A549 (cell line): ENCODE results near the gene FOXK1. TPM values are rescaled to one million over a fixed set of nuclear protein-coding genes. Genes with fewer than 3 reads are reported as not detected.
"Not testable (repeated sequence)": the region's sequence is repeated elsewhere in the genome, so short reads cannot be mapped to it uniquely, and the experiment has no call there.

ENCODE experiments used
- ATAC-seq, 2 experiments: fragments of 200-7000 bp in 1 of 2; fragments of >200 bp in 1 of 2; cut with Nextera tagmentation in 1 of 2; cut with Tn5 transposase in 1 of 2; 3 replicates each; pipeline versions ENCODE4 v1.8.0 to v1.9.1; 2018 to 2020; ENCODE audit warnings: mild to moderate bottlenecking in 1 of 2, moderate library complexity in 1 of 2
- CTCF ChIA-PET: fragments of 300-600 bp; sonication (Branson Sonifier 250); formaldehyde crosslinking; extraction: SDS; loops from one replicate; lab custom pipeline; 2021; ENCODE audit warnings: antibody characterized with exemption, inconsistent platforms; lab: Yijun Ruan, JAX
- POLR2A ChIA-PET: fragments of 350-600 bp; formaldehyde crosslinking; extraction: SDS; loops from one replicate; lab custom pipeline; 2021; ENCODE audit warnings: antibody characterized with exemption, inconsistent platforms; lab: Yijun Ruan, JAX
- DNase-seq, 2 experiments: peaks; one replicate each; pipeline versions ENCODE4 v3.0.0 to v3.0.0-alpha.2; 2011 to 2016; ENCODE audit warnings: low read depth in 1 of 2, low spot score in 1 of 2
- FAIRE-seq: peaks from 2 replicates; lab custom pipeline; 2011; peaks lifted over from hg19 to GRCh38; lab: Jason Lieb, UNC
- H3K27ac ChIP-seq, 2 experiments: fragments of >200 bp; sonication (Bioruptor Twin); formaldehyde crosslinking; 3 replicates each; pipeline ENCODE4 v1.5.1; 2016 to 2017
- H3K4me1 ChIP-seq: fragments of >200 bp; sonication (Bioruptor Twin); formaldehyde crosslinking; 3 replicates; pipeline ENCODE4 v1.6.1; 2016
- H3K4me2 ChIP-seq: fragments of >200 bp; sonication (Bioruptor Twin); formaldehyde crosslinking; 3 replicates; pipeline ENCODE4 v1.6.1; 2016
- H3K4me3 ChIP-seq: fragments of >200 bp; sonication (Bioruptor Twin); formaldehyde crosslinking; 3 replicates; pipeline ENCODE4 v1.5.1; 2016
- H3K9me3 ChIP-seq: fragments of >200 bp; sonication (Bioruptor Twin); formaldehyde crosslinking; 3 replicates; pipeline ENCODE4 v1.6.1; 2016
- CBX2 ChIP-seq: fragments of 200-600 bp; sonication (generic); IDR thresholded peaks from 2 replicates; pipeline ENCODE4 v1.6.1; 2016; ENCODE audit warnings: low read depth, mild to moderate bottlenecking, borderline replicate concordance
- CHD4 ChIP-seq: fragments of 200-600 bp; sonication (generic); IDR thresholded peaks from 2 replicates; pipeline ENCODE4 v1.6.1; 2016; ENCODE audit warnings: antibody characterized with exemption, mild to moderate bottlenecking, borderline replicate concordance
- EHMT2 ChIP-seq: fragments of 200-600 bp; sonication (generic); IDR thresholded peaks from 2 replicates; pipeline ENCODE4 v1.6.1; 2016; ENCODE audit warnings: antibody characterized with exemption, low read depth, mild to moderate bottlenecking, moderate library complexity
- EP300 ChIP-seq, 2 experiments: fragments of >200 bp; sonication (Bioruptor Twin); formaldehyde crosslinking; IDR thresholded peaks; 2 replicates in 1 of 2; 3 replicates in 1 of 2; pipeline ENCODE4 v1.6.1; 2016 to 2017
- GATA3 ChIP-seq: IDR thresholded peaks from 2 replicates; pipeline ENCODE4 v1.6.1; 2012; ENCODE audit warnings: borderline replicate concordance
- HES2 ChIP-seq: fragments of >200 bp; sonication (Bioruptor Twin); formaldehyde crosslinking; IDR thresholded peaks from 2 replicates; pipeline ENCODE4 v1.6.1; 2016
- HOXA7 ChIP-seq: fragments of 250-450 bp; sonication (Bioruptor Pico); IDR thresholded peaks from 2 replicates; pipeline ENCODE4 v1.5.0; 2020; ENCODE audit warnings: mild to moderate bottlenecking, moderate library complexity
- HOXB13 ChIP-seq: fragments of 250-450 bp; sonication (Bioruptor Pico); IDR thresholded peaks from 2 replicates; pipeline ENCODE4 v1.5.0; 2020; ENCODE audit warnings: low read depth, mild to moderate bottlenecking, moderate library complexity
- HOXB5 ChIP-seq: fragments of 250-450 bp; sonication (Bioruptor Pico); IDR thresholded peaks from 2 replicates; pipeline ENCODE4 v1.5.0; 2020; ENCODE audit warnings: mild to moderate bottlenecking, moderate library complexity
- JUN ChIP-seq, 2 experiments: fragments of >200 bp; sonication (Bioruptor Twin); formaldehyde crosslinking; IDR thresholded peaks; 2 replicates in 1 of 2; 3 replicates in 1 of 2; pipeline ENCODE4 v1.6.1; 2016 to 2017
- KDM1A ChIP-seq: fragments of 200-600 bp; sonication (generic); IDR thresholded peaks from 2 replicates; pipeline ENCODE4 v1.6.1; 2016; ENCODE audit warnings: low read depth, mild to moderate bottlenecking
- KDM5A ChIP-seq: fragments of 200-600 bp; sonication (generic); IDR thresholded peaks from 2 replicates; pipeline ENCODE4 v1.6.1; 2016; ENCODE audit warnings: antibody characterized with exemption, mild to moderate bottlenecking
- MAZ ChIP-seq: fragments of 150-350 bp; IDR thresholded peaks from 2 replicates; pipeline ENCODE4 v1.6.1; 2014; ENCODE audit warnings: antibody characterized with exemption, low read depth, low read length, borderline replicate concordance
- MYC ChIP-seq: IDR thresholded peaks from 2 replicates; pipeline ENCODE4 v1.6.1; 2012; ENCODE audit warnings: mild to moderate bottlenecking, inconsistent platforms, low read length, improper control_type of control experiment, borderline replicate concordance
- PHF8 ChIP-seq: fragments of 200-600 bp; sonication (generic); IDR thresholded peaks from 2 replicates; pipeline ENCODE4 v1.6.1; 2016; ENCODE audit warnings: low read depth, mild to moderate bottlenecking, antibody characterized with exemption, moderate library complexity, borderline replicate concordance
- RAD21 ChIP-seq, 2 experiments: fragments of >200 bp in 1 of 2; sonication (Bioruptor Twin) in 1 of 2; formaldehyde crosslinking in 1 of 2; IDR thresholded peaks in 1 of 2; conservative IDR thresholded peaks in 1 of 2; 2 replicates in 1 of 2; 3 replicates in 1 of 2; pipeline ENCODE4 v1.6.1; 2012 to 2018; ENCODE audit warnings: inconsistent platforms in 1 of 2
- RARB ChIP-seq: fragments of 250-450 bp; sonication (Bioruptor Pico); IDR thresholded peaks from 2 replicates; pipeline ENCODE4 v1.8.0; 2021; ENCODE audit warnings: mild to moderate bottlenecking, moderate library complexity
- RCOR1 ChIP-seq: fragments of 150-350 bp; IDR thresholded peaks from 2 replicates; pipeline ENCODE4 v1.6.1; 2014; ENCODE audit warnings: antibody characterized with exemption, low read length, low read depth
- SMC3 ChIP-seq: fragments of >200 bp; sonication (Bioruptor Twin); formaldehyde crosslinking; IDR thresholded peaks from 3 replicates; pipeline ENCODE4 v1.6.1; 2018; ENCODE audit warnings: inconsistent platforms
- TFCP2L1 ChIP-seq: fragments of 250-450 bp; sonication (Bioruptor Pico); IDR thresholded peaks from 2 replicates; pipeline ENCODE4 v1.5.0; 2021; ENCODE audit warnings: mild to moderate bottlenecking
- TP53 ChIP-seq: fragments of 250-450 bp; sonication (Bioruptor Pico); IDR thresholded peaks from 2 replicates; pipeline ENCODE4 v1.5.0; 2021; ENCODE audit warnings: mild to moderate bottlenecking, moderate library complexity
- USF2 ChIP-seq: fragments of 450-650 bp; IDR thresholded peaks from 2 replicates; pipeline ENCODE4 v1.6.1; 2014; ENCODE audit warnings: antibody characterized with exemption
- ZC3H11A ChIP-seq: fragments of 450-650 bp; IDR thresholded peaks from 2 replicates; pipeline ENCODE4 v1.6.1; 2014; ENCODE audit warnings: antibody characterized with exemption, mild to moderate bottlenecking
- ZNF302 ChIP-seq: fragments of 250-450 bp; sonication (Bioruptor Pico); IDR thresholded peaks from 2 replicates; pipeline ENCODE4 v1.9.0; 2021; ENCODE audit warnings: inconsistent platforms, mild to moderate bottlenecking, moderate library complexity
- ZSCAN20 ChIP-seq: fragments of 250-450 bp; sonication (Bioruptor Pico); IDR thresholded peaks from 2 replicates; pipeline ENCODE4 v1.8.0; 2022; ENCODE audit warnings: mild to moderate bottlenecking, moderate library complexity
- WGBS: methylation state at CpG from one replicate; pipeline ENCODE4 v1.1.6; 2017; ENCODE audit errors: missing lambda C conversion rate; 5-methylcytosine and 5-hydroxymethylcytosine counted together
- polyA plus RNA-seq, 4 experiments: library from polyadenylated mRNA; depleted of rRNA in 3 of 4; stranded (reverse); fragments of >200 nt; fragmentation: RNase III in 1 of 4; extraction: RNeasy Plus Mini Kit Qiagen cat#74134 plus additional on column Dnase treatment in 1 of 4; gene quantifications; 2 replicates in 3 of 4; 3 replicates in 1 of 4; pipeline ENCODE4 v1.2.3, GENCODE V29; 2011 to 2017
- TF ChIP-seq, protein P1 (sequence below): fragments of 150-350 bp; IDR thresholded peaks from 2 replicates; pipeline ENCODE4 v1.6.1; 2014; ENCODE audit warnings: low read depth, mild to moderate bottlenecking, low read length

The FOXK1 gene
- polyA plus RNA-seq, 2 of the 4 experiments (the other 2 are of a cell fraction) = 6.8 to 10.9 TPM

GRCh38 chr7:4690953-4691856 lies 9.1 kb downstream of the FOXK1 start:
- no peaks in the 10 kb centered on the region for H3K9me3 ChIP-seq
- TF ChIP-seq ZC3H11A (no peak), ZNF302 (CRISPR knock-in tag) (no peak), TP53 (CRISPR knock-in tag) (no peak), HES2 (no peak), MAZ (no peak), GATA3 (no peak), CBX2 (no peak), KDM1A (no peak), HOXB13 (CRISPR knock-in tag) (no peak), HOXA7 (no peak), USF2 (no peak), HOXB5 (CRISPR knock-in tag) (no peak), TFCP2L1 (CRISPR knock-in tag) (no peak), RARB (CRISPR knock-in tag) (no peak), RAD21 (conservative IDR thresholded peaks at IDR 0.05 in 1 of 2, IDR thresholded peaks at IDR 0.05 in 1 of 2) (no peak), ZSCAN20 (no peak)
- TF ChIP-seq, protein P1, sequence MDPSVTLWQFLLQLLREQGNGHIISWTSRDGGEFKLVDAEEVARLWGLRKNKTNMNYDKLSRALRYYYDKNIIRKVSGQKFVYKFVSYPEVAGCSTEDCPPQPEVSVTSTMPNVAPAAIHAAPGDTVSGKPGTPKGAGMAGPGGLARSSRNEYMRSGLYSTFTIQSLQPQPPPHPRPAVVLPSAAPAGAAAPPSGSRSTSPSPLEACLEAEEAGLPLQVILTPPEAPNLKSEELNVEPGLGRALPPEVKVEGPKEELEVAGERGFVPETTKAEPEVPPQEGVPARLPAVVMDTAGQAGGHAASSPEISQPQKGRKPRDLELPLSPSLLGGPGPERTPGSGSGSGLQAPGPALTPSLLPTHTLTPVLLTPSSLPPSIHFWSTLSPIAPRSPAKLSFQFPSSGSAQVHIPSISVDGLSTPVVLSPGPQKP = no peak
- H3K4me2 ChIP-seq = peak overlapping the region; percentile 19; the same call in 1 of the 3 replicates
- no peak for FAIRE-seq
- CTCF ChIA-PET = interaction anchor here (1.2 to 3.7 kb wide), 2 partner anchors 8 to 50 kb away, joined by 3 to 12 read pairs; no protein-coding TSS in a partner anchor
- H3K27ac ChIP-seq = peak overlapping the region in 1 of 2 experiments; percentile 38; a peak in 3 of 6 replicates
- peaks cover 40% of the 10 kb centered on the region for H3K4me1 ChIP-seq
- POLR2A ChIA-PET = no interaction called here
- no peak overlapping the region for H3K4me3 ChIP-seq
- WGBS = 82% methylated on average over 23 of the region's 23 CpGs
- ATAC-seq = peak in 1 of 2 experiments; percentile 30; a peak in 1 of 6 replicates
- no peak for DNase-seq

DNA sequence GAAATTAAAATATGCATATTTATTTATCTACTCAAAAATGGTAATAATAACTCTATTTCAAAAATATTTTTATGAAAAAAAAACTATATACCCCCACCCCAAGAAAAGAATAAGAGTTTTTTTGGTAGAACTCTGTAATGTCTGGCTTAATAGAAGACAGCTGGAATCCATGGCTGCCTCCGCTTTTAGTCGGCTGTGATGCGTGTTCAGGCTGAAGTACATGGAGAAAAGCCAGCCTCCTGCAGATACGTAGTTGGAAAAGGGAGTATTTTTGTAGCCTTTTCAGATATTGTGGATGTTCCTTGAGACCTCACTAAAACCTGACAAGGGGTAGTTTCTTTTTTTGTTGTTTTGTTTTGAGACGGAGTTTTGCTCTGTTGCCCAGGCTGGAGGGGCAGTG lies 10.0 kb downstream of the FOXK1 start:
- Histone ChIP-seq H3K27ac (peak overlapping the region in 1 of 2 experiments; percentile 48; a peak in 3 of 6 replicates), H3K4me1 (peaks cover 40% of the 10 kb centered on the region), H3K9me3 (no peaks in the 10 kb centered on the region), H3K4me2 (no peak overlapping the region), H3K4me3 (no peak overlapping the region)
- TF ChIP-seq PHF8 (no peak), EHMT2 (no peak), SMC3 (no peak), KDM1A (no peak), JUN (IDR thresholded peaks at IDR 0.05) (no peak), KDM5A (no peak), EP300 (IDR thresholded peaks at IDR 0.05) (no peak), RCOR1 (no peak), TP53 (CRISPR knock-in tag) (no peak), CHD4 (no peak), TFCP2L1 (CRISPR knock-in tag) (no peak), MYC (no peak)
- no peak for FAIRE-seq
- ChIA-PET CTCF (interaction anchor here (1.1 to 3.7 kb wide), 3 partner anchors 9 to 50 kb away, joined by 3 to 12 read pairs (median 3); no protein-coding TSS in a partner anchor), POLR2A (no interaction called here)
- no peak for DNase-seq
- no peak for ATAC-seq
- WGBS = 93% methylated on average over 5 of the region's 5 CpGs

- CTCF ChIA-PET = interaction anchor here (1.1 to 3.7 kb wide), 2 partner anchors 43 to 51 kb away, joined by 3 to 12 read pairs; no protein-coding TSS in a partner anchor
- POLR2A ChIA-PET, H3K9me3 ChIP-seq, FAIRE-seq, DNase-seq, ATAC-seq, H3K4me3 ChIP-seq: not testable (repeated sequence)
- H3K4me1 ChIP-seq = peaks cover 40% of the 10 kb centered on the region
- 0 out of 3 replicates have a peak overlapping the region, but pooled peaks have one; percentile 15 for H3K4me2 ChIP-seq
- peak overlapping the region in 1 of 2 experiments; percentile 48; a peak in 4 of 6 replicates for H3K27ac ChIP-seq
- 88% methylated on average over 5 of the region's 5 CpGs for WGBS
These were observed 10.5 kb downstream of the FOXK1 start for GRCh38 chr7:4692622-4693021.
